ENCODE results near the gene UBAC2. TPM values are rescaled to one million over a fixed set of nuclear protein-coding genes. Genes with fewer than 3 reads are reported as not detected.

UBAC2 gene
- total and polyA plus RNA-seq, 2 of the 8 experiments (the other 6 are each of a cell fraction or from before 2014, with no cell fraction given), result 75.9 to 76.9 TPM

GRCh38 chr13:99205621-99206220 lies 5.1 kb downstream of the UBAC2 start:
- Histone ChIP-seq H3K4me1 (replicated peaks in 1 of 4; ENCODE audit: control insufficient read depth in 3 of 4, insufficient read depth in 4 of 4, low read length in 3 of 4) (peaks cover 0 to 6% (median 2%) of the 10 kb centered on the region in 4 experiments; a peak in 4 of 7 replicates), H4K91ac (replicated peaks; ENCODE audit: insufficient read length, low read length) (no peak overlapping the region), H3K79me2 (ENCODE audit: control insufficient read depth in 1 of 2, insufficient read depth in 2 of 2, low read length in 2 of 2) (peaks cover 26 to 88% of the 10 kb centered on the region in 2 experiments), H3K23me2 (ENCODE audit: low read depth, low read length) (peaks cover 2% of the 10 kb centered on the region; the same call in 1 of the 2 replicates), H3K23ac (ENCODE audit: insufficient read length) (no peak overlapping the region), H3K4ac (replicated peaks; ENCODE audit: insufficient read length, low read depth, low read length) (no peak overlapping the region), H2BK20ac (ENCODE audit: low read length) (no peak overlapping the region), H4K5ac (ENCODE audit: insufficient read length, low read depth, low read length) (no peak overlapping the region), H3K9ac (replicated peaks in 1 of 4; ENCODE audit: extremely low read depth in 1 of 4, low read depth in 3 of 4, low read length in 3 of 4) (no peak overlapping the region), H3K4me2 (ENCODE audit: insufficient read depth in 1 of 2, low read depth in 2 of 2, low read length in 2 of 2) (no peak overlapping the region), H3K14ac (ENCODE audit: insufficient read length) (no peak overlapping the region), H3K18ac (ENCODE audit: extremely low read depth, low read length) (no peak overlapping the region), H3K27ac (ENCODE audit: low read depth, low read length) (no peak overlapping the region), H3K79me1 (ENCODE audit: low read depth, low read length) (peaks cover 25% of the 10 kb centered on the region), H2BK5ac (ENCODE audit: low read depth, low read length) (no peak overlapping the region), H3K27me3 (replicated peaks in 1 of 4; ENCODE audit: control insufficient read depth in 3 of 4, extremely low read depth in 1 of 4, insufficient read depth in 3 of 4, low read length in 3 of 4) (no peaks in the 10 kb centered on the region), H4K8ac (ENCODE audit: extremely low read depth, insufficient read depth, low read length) (no peak overlapping the region), H3K9me3 (ENCODE audit: insufficient read depth in 2 of 2, low read depth in 1 of 2, low read length in 1 of 2) (no peaks in the 10 kb centered on the region), H2BK15ac (ENCODE audit: low read length) (no peak overlapping the region), H4K20me1 (replicated peaks in 1 of 2; ENCODE audit: control insufficient read depth in 1 of 2, insufficient read depth in 2 of 2, low read length in 2 of 2) (peaks cover 17 to 30% of the 10 kb centered on the region in 2 experiments), H2BK120ac (replicated peaks; ENCODE audit: low read depth, low read length) (no peak overlapping the region), H3K56ac (replicated peaks; ENCODE audit: insufficient read length, low read depth, low read length) (no peak overlapping the region), H3K4me3 (ENCODE audit: extremely low read depth in 1 of 4, insufficient read depth in 2 of 4, low read depth in 3 of 4, low read length in 4 of 4) (no peak overlapping the region), H2AFZ (ENCODE audit: low read length) (no peak overlapping the region), H2BK12ac (ENCODE audit: low read depth, low read length) (no peak overlapping the region), H3K36me3 (ENCODE audit: control insufficient read depth in 2 of 4, insufficient read depth in 4 of 4, low read length in 3 of 4) (peaks cover 0 to 7% (median 0%) of the 10 kb centered on the region in 4 experiments; a peak in 1 of 8 replicates), H2AK5ac (ENCODE audit: low read depth, low read length) (no peak overlapping the region)
- 90% methylated on average over 13 of the region's 22 CpGs; no CpG with 5 or more reads in 1 of the 2 experiments for WGBS, 2 experiments (ENCODE audit: extremely low coverage in 1 of 2, insufficient coverage in 1 of 2, insufficient read length in 1 of 2, insufficient replicate concordance in 2 of 2, low coverage in 1 of 2, low lambda C conversion rate in 2 of 2, missing lambda C conversion rate in 1 of 2)
- ChIA-PET CTCF (ENCODE audit: partially characterized antibody) (interaction anchor here (0.5 to 4.9 kb wide), 8 partner anchors 8 to 208 kb away, joined by 3 to 20 read pairs (median 6); no protein-coding TSS in a partner anchor), POLR2A (ENCODE audit: partially characterized antibody) (interaction anchor here (0.9 to 2.1 kb wide), 4 partner anchors 8 to 18 kb away, joined by 3 to 5 read pairs (median 3); no protein-coding TSS in a partner anchor)
- FAIRE-seq, result no peak
- DNase-seq (ENCODE audit: low read depth in 1 of 2, low spot score in 2 of 2), result peak in 1 of 2 experiments; percentile 24
- TF ChIP-seq HDAC6 (IDR thresholded peaks at IDR 0.05; ENCODE audit: low read depth, low read length) (no peak), SUZ12 (IDR thresholded peaks at IDR 0.05; ENCODE audit: low read length) (no peak), RAD21 (IDR thresholded peaks at IDR 0.05 in 1 of 2, conservative IDR thresholded peaks at IDR 0.05 in 1 of 2; ENCODE audit: low read depth in 2 of 2, low read length in 2 of 2) (no peak), NRF1 (IDR thresholded peaks at IDR 0.05; ENCODE audit: low read depth, low read length) (no peak), FOSL1 (IDR thresholded peaks at IDR 0.05; ENCODE audit: insufficient read depth, low read depth, low read length) (no peak), E2F6 (IDR thresholded peaks at IDR 0.05) (no peak), ATF3 (IDR thresholded peaks at IDR 0.05; ENCODE audit: insufficient read depth, low read depth, low read length) (no peak), SAP30 (IDR thresholded peaks at IDR 0.05; ENCODE audit: insufficient read depth, insufficient replicate concordance, low read length) (no peak), GABPA (IDR thresholded peaks at IDR 0.05; ENCODE audit: borderline replicate concordance, insufficient read depth, low read length) (no peak), EGR1 (IDR thresholded peaks at IDR 0.05; ENCODE audit: borderline replicate concordance, low read depth, low read length) (no peak), SP1 (IDR thresholded peaks at IDR 0.05; ENCODE audit: low read depth, low read length) (no peak)
